ENCODE data around the gene EHMT1.
"Not testable (repeated sequence)": the region's sequence is repeated elsewhere in the genome, so short reads cannot be mapped to it uniquely, and the experiment has no call there.

EHMT1 gene

DNA sequence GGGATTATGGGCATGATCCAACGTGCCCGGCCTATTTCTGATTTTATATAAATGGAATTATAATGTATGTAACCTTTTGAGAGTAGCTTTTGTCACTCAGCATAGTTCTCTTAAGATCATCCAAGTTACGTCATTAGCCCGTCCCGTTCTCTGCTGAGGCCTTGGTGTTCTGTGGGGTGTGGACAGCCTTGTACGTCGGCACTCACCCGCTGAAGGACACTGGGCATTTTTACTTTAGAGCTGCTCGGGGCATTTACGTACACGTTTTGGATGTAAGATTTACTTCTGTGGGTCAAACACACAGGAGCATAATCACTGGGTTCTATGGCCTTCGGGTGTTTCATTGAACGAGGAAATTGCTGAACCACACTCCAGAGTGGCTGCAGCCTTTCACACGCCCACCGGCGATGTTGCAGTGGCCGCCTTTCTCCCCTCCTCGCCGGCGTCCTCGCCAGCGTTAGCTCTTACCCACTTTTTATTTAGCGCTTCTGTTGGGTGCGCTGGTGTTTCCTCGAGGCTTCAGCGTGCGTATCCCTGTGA is 101.8 kb downstream of the EHMT1 start:
- no peaks in the 10 kb centered on the region for H3K27me3 ChIP-seq (ENCODE audit: insufficient read depth, poor library complexity, severe bottlenecking)
- no peaks in the 10 kb centered on the region for H3K9me3 ChIP-seq (ENCODE audit: severe bottlenecking)
- H3K4me1 ChIP-seq (ENCODE audit: insufficient read depth, poor library complexity, severe bottlenecking) = peaks cover 15% of the 10 kb centered on the region
- TF ChIP-seq, protein P1, sequence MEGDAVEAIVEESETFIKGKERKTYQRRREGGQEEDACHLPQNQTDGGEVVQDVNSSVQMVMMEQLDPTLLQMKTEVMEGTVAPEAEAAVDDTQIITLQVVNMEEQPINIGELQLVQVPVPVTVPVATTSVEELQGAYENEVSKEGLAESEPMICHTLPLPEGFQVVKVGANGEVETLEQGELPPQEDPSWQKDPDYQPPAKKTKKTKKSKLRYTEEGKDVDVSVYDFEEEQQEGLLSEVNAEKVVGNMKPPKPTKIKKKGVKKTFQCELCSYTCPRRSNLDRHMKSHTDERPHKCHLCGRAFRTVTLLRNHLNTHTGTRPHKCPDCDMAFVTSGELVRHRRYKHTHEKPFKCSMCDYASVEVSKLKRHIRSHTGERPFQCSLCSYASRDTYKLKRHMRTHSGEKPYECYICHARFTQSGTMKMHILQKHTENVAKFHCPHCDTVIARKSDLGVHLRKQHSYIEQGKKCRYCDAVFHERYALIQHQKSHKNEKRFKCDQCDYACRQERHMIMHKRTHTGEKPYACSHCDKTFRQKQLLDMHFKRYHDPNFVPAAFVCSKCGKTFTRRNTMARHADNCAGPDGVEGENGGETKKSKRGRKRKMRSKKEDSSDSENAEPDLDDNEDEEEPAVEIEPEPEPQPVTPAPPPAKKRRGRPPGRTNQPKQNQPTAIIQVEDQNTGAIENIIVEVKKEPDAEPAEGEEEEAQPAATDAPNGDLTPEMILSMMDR (IDR thresholded peaks at IDR 0.05; ENCODE audit: poor library complexity, severe bottlenecking) = no peak
- peak overlapping the region; percentile 62 for H3K27ac ChIP-seq (ENCODE audit: poor library complexity, severe bottlenecking)
- DNase-seq (ENCODE audit: low spot score) = peak; percentile 77
- H3K36me3 ChIP-seq (ENCODE audit: low read depth) = peaks cover 21% of the 10 kb centered on the region
- H3K4me3 ChIP-seq (ENCODE audit: severe bottlenecking) = no peak overlapping the region
- peak; percentile 93 for ATAC-seq (ENCODE audit: low read depth)

DNA sequence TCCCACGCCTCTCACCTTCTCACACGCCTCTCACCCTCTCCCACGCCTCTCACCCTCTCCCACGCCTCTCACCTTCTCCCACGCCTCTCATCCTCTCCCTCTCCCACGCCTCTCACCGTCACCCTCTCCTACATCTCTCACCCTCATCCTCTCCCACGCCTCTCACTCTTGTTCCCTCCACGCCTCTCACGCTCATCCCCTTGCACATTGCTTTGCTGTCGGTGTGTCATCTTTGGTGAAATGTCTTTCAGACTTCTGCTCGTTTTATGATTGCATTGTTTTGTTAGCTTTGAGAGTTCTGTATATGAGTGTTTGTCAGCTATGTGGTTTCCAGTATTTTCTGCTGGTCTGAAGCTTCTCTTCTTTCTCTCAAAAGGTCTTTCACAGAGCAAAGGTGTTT is 102.7 kb downstream of the EHMT1 start:
- H3K4me3 ChIP-seq (ENCODE audit: severe bottlenecking) = no peak overlapping the region
- no peaks in the 10 kb centered on the region for H3K9me3 ChIP-seq (ENCODE audit: severe bottlenecking)
- H3K36me3 ChIP-seq (ENCODE audit: low read depth) = peaks cover 21% of the 10 kb centered on the region
- DNase-seq (ENCODE audit: low spot score) (no peak), ATAC-seq (ENCODE audit: low read depth) (no peak)
- no peak overlapping the region for H3K27ac ChIP-seq (ENCODE audit: poor library complexity, severe bottlenecking)
- TF ChIP-seq, protein P1 (IDR thresholded peaks at IDR 0.05; ENCODE audit: poor library complexity, severe bottlenecking) = no peak
- no peaks in the 10 kb centered on the region for H3K27me3 ChIP-seq (ENCODE audit: insufficient read depth, poor library complexity, severe bottlenecking)
- H3K4me1 ChIP-seq (ENCODE audit: insufficient read depth, poor library complexity, severe bottlenecking) = peaks cover 15% of the 10 kb centered on the region

DNA sequence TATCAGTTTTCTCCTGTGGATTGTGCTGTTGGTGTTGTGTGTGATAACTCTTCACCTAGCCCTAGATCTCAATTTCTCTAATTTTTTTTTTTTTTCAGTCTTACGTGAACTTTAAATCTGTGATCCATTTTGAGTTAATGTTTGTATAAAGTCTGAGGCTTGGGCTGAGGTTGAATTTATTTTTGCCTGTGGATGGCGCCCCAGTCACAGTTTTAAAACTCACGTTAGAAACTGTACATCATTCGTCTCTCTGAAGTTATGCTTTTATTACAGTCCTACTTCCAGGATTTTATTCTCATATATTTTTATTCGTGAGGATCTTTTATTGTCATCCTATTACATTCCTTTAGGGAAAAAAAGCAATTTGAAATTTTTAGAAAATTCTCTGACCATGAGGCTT is 103.1 kb downstream of the EHMT1 start:
- no peak for ATAC-seq (ENCODE audit: low read depth)
- no peaks in the 10 kb centered on the region for H3K27me3 ChIP-seq (ENCODE audit: insufficient read depth, poor library complexity, severe bottlenecking)

DNA sequence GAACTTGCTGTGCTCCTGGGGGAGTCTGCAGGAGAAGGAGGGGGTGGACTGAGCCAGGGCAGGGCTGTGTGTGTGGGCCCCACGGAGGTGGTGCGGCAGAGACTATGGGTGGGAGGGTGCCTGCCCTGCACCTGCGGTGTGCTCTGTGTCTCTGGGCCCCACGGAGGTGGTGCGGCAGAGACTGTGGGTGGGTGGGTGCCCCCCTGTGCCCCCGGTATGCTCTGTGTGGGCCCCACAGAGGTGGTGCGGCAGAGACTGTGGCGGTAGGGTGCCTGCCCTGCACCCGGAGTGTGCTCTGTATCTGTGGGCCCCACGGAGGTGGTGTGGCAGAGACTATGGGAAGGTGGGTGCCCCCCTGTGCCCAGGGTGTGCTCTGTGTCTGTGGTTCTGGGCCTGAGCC is 103.7 kb downstream of the EHMT1 start:
- Histone ChIP-seq H3K4me3 (ENCODE audit: severe bottlenecking) (no peak overlapping the region), H3K27me3 (ENCODE audit: insufficient read depth, poor library complexity, severe bottlenecking) (no peaks in the 10 kb centered on the region), H3K36me3 (ENCODE audit: low read depth) (peaks cover 27% of the 10 kb centered on the region; the same call in 1 of the 2 replicates), H3K9me3 (ENCODE audit: severe bottlenecking) (no peaks in the 10 kb centered on the region), H3K4me1 (ENCODE audit: insufficient read depth, poor library complexity, severe bottlenecking) (peaks cover 15% of the 10 kb centered on the region), H3K27ac (ENCODE audit: poor library complexity, severe bottlenecking) (no peak overlapping the region)
- DNase-seq (ENCODE audit: low spot score) = no peak
- TF ChIP-seq, protein P1 (IDR thresholded peaks at IDR 0.05; ENCODE audit: poor library complexity, severe bottlenecking) = no peak
- ATAC-seq (ENCODE audit: low read depth) = no peak

More for the DNA sequence above, 103.1 kb downstream of the EHMT1 start:
- Histone ChIP-seq H3K4me3 (ENCODE audit: severe bottlenecking) (no peak overlapping the region), H3K36me3 (ENCODE audit: low read depth) (peaks cover 24% of the 10 kb centered on the region), H3K4me1 (ENCODE audit: insufficient read depth, poor library complexity, severe bottlenecking) (peaks cover 15% of the 10 kb centered on the region), H3K27ac (ENCODE audit: poor library complexity, severe bottlenecking) (no peak overlapping the region), H3K9me3 (ENCODE audit: severe bottlenecking) (no peaks in the 10 kb centered on the region)
- TF ChIP-seq, protein P1 (IDR thresholded peaks at IDR 0.05; ENCODE audit: poor library complexity, severe bottlenecking) = no peak
- no peak for DNase-seq (ENCODE audit: low spot score)

DNA sequence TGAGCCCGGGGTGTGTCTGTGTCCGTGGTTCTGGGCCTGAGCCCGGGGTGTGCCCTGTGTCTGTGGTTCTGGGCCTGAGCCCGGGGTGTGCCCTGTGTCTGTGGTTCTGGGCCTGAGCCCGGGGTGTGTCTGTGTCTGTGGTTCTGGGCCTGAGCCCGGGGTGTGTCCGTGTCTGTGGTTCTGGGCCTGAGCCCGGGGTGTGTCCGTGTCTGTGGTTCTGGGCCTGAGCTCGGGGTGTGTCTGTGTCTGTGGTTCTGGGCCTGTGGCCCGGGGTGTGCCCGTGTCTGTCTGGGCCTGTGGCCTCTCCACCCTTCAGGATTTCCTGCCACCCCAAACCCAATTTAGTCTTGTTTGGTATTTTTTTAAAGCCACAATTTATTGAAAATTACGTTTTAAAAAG is 104.6 kb downstream of the EHMT1 start:
- H3K27ac ChIP-seq (ENCODE audit: poor library complexity, severe bottlenecking) = peak overlapping the region; percentile 44
- H3K9me3 ChIP-seq (ENCODE audit: severe bottlenecking); H3K27me3 ChIP-seq (ENCODE audit: insufficient read depth, poor library complexity, severe bottlenecking); DNase-seq (ENCODE audit: low spot score); H3K4me3 ChIP-seq (ENCODE audit: severe bottlenecking); ATAC-seq (ENCODE audit: low read depth): not testable (repeated sequence)
- H3K4me1 ChIP-seq (ENCODE audit: insufficient read depth, poor library complexity, severe bottlenecking) = peaks cover 15% of the 10 kb centered on the region
- peaks cover 26% of the 10 kb centered on the region; the same call in 1 of the 2 replicates for H3K36me3 ChIP-seq (ENCODE audit: low read depth)

Measured in RWPE2 (cell line).